EL (cell line): ENCODE data around the gene ITPR3.

Experiments
- DNase-seq: peaks from one replicate; pipeline ENCODE4 v3.0.0-alpha.2; 2016

The ITPR3 gene

GRCh38 chr6:33688451-33689147 lies 67.5 kb downstream of the ITPR3 start:
- DNase-seq: no peak

DNA sequence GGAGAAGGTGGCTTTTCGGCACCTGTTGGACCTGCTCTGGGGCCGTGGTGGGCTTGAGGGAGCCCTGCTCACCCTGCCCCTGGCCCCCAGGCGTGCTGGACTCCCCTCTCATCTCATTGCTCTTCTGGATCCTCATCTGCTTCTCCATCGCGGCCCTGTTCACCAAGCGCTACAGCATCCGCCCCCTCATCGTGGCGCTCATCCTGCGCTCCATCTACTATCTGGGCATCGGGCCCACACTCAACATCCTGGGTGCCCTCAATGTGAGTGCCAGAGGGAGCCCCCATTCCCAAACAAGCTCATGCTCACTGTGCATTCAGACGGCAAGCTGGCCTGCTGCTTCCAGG lies 68.0 kb downstream of the ITPR3 start:
- DNase-seq: no peak

- peak; percentile 53 for DNase-seq
Observed at GRCh38 chr6:33689879-33690278, 68.8 kb downstream of the ITPR3 start.

GRCh38 chr6:33690766-33691165 lies 69.6 kb downstream of the ITPR3 start:
- no peak for DNase-seq

GRCh38 chr6:33691456-33692077 lies 70.4 kb downstream of the ITPR3 start:
- DNase-seq: no peak

GRCh38 chr6:33692078-33692759 lies 71.1 kb downstream of the ITPR3 start:
- peak; percentile 84 for DNase-seq

- peak; percentile 83 for DNase-seq
Observed at GRCh38 chr6:33692760-33693158, 71.6 kb downstream of the ITPR3 start.

GRCh38 chr6:33693186-33694105 lies 72.3 kb downstream of the ITPR3 start:
- DNase-seq: no peak

DNA sequence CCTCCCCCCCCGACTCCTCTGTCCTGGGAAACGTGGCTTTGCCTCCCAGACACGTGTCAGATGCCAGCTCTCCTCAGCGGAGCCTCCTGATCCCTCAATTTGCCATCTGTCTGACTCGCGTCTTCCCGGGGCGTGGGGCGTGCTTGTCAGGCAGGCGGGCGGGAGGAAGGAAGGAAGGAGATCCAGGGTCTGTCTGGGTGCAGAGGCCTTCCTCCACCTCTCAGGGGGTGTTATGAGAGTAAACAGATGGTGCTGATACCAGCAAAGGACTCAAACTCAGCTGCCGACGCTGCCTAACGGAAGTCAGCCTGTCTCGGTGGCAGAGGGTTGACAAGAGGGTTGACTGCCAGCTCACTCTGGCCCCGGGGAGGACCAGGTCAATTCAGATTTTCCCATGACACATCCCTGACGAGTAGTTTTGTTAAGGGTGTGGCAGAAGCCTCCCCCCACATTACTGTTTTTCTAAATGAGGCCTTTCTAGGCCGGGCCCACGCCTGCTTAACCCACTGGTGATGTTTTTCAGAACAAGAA lies 73.3 kb downstream of the ITPR3 start:
- peak; percentile 74 for DNase-seq

DNA sequence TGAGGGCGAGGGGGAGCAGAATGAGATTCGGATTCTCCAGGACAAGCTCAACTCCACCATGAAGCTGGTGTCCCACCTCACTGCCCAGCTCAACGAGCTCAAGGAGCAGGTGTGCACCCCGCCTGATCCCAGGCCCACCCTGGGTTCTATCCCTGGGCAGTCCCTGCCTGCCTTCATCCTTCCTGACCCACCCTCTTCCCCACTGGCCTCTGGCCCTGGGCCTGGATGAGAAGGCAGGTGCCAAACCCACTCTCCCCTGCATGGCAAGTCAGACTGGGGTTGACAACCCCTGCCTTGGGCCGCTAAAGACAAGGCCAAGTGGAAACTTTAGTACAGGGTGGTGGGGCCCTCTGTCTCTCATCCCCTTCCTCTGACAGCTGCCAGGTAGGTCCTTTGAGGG lies 73.9 kb downstream of the ITPR3 start:
- no peak for DNase-seq

DNA sequence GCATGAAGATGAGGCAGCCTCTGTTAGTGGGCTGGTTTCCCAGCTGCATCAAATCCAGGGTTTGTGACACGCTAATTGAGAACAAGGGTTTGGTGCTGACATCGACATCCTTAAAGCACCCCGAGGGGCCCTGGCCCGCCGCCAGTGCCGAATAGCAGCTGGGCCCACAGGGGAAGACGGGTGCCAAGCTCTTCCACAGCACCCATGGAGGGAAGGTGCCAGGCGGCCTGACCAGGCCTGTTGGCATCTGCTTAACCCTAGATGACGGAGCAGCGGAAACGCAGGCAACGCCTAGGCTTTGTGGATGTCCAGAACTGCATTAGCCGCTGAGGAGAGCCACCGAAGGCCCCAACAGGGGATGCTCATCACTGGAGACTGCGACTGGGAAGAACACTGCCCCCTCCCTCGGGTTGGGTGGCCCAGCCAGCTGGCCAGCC lies 74.3 kb downstream of the ITPR3 start:
- DNase-seq: no peak

DNA sequence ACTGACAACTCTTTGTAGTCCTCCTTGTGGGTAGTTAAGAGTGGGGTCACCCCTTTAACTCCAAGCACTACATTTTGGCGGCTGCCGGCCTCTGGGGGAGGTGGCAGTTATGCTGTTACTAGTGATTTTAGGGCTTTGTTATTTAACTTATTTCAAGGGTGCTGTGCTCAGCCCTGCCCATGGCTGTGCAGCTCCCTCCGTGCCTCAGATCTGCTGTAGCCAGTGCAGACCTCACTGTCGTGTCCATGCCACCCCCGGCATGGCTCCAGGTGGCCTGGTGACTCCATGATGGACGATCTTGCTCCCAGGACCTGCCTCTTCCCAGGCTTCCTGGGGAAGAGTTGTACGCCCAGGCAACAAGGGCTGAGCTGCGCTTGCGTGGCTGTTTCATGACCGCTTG lies 75.0 kb downstream of the ITPR3 start:
- DNase-seq: no peak

- DNase-seq: peak; percentile 72
Observed at GRCh38 chr6:33696548-33697518, 75.7 kb downstream of the ITPR3 start.

- DNase-seq: no peak
Observed at GRCh38 chr6:33697845-33698244, 76.7 kb downstream of the ITPR3 start.

GRCh38 chr6:33698494-33698893 lies 77.4 kb downstream of the ITPR3 start:
- DNase-seq: no peak

DNA sequence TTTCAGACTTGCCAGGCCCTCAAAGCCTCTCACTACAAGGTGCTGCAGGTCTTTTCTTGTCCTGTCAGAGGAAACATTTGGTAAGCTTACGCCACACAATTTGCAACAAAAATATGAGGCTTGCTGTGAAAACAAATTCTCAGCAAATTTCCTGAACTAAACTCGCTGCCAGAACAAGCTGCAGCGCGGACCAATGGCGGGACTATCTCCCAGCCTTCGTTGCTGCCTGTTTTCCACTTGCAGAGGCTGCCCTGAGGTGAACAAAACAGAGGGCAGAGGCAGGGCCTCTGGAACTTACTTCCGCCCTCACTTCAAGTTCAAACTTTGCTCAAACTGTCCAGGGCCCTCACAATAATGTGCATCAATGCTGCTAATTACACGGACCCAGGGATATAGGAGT lies 78.0 kb downstream of the ITPR3 start:
- no peak for DNase-seq

DNA sequence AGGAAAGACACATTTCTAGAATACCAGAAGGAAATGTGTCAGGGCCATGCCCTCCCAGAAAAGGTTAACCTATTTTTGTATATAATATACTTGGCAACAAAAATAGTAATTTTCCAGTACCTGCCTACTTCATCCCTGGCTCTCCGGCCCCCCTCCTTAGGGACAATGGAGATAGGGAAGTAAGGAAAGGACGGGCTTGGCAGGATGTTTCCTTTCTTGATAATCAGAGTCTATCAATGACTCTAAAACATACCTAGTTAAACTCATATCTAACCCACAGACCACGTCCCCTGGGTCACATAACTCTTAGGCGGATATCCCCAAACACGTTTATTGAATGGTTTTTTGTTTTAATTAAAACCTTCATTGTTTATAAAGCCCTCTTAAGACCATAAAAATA lies 78.6 kb downstream of the ITPR3 start:
- no peak for DNase-seq

DNA sequence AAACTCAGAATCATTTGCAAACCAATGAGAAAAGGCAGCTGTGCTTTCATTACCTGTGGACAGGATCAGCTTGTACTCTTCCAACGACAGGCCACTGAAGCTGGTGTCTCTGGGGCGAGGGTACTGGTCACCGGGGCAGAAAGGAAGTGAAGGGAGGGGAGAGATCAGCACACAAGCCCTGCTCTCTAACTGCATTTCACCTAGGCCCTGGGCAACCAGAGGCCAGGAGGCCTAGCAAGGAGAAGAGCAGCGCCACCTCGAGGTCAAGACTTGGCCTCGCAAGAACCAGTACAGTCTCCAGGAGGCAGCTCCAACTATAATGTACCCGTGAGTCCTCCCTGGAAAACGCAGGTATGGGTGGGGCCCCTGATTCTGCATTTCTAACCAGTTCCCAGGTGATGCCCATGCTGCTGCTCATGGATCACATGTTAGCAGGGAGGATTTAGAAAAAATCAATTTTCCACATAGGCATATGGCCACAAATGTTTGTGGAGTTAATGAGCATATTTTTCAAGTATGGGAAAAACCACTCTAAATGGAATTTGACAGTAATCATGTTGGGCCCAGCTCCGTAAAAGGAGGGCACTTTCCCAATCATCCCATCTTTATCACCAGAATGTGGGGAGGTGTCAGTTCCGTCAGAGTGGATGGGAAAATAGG lies 79.4 kb downstream of the ITPR3 start:
- peak; percentile 72 for DNase-seq

- peak; percentile 69 for DNase-seq
Observed at GRCh38 chr6:33702345-33702977, 81.3 kb downstream of the ITPR3 start.

GRCh38 chr6:33704215-33705066 lies 83.3 kb downstream of the ITPR3 start:
- DNase-seq: no peak
